GM21381 (cell line): ENCODE data around the gene SPRED1.

Experiments
- ATAC-seq: cut with Tn5 transposase; IDR thresholded peaks from one replicate; pipeline ENCODE4 v1.9.1; 2021; ENCODE audit warnings: mild to moderate bottlenecking, moderate library complexity; ENCODE audit not compliant: unreplicated experiment

The SPRED1 gene

DNA sequence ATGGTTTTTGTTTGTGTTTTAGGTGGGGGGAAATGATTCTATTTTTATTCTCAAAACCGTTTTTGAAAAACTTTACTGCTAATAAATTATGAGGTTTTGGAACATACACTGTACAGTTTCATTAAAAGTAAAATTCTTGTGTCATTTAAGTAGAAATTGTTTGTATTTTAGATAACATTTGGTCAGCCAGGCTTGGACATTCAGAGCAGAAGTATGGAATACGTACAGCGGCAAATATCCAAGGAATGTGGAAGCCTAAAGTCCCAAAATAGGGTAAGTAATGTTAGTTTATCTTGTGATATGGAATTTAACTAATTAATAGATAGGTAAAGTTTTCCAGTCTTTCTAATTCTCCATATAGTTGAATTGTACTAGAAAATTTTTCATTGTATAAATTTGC, 96.6 kb downstream of the SPRED1 start:
- ATAC-seq = no peak

DNA sequence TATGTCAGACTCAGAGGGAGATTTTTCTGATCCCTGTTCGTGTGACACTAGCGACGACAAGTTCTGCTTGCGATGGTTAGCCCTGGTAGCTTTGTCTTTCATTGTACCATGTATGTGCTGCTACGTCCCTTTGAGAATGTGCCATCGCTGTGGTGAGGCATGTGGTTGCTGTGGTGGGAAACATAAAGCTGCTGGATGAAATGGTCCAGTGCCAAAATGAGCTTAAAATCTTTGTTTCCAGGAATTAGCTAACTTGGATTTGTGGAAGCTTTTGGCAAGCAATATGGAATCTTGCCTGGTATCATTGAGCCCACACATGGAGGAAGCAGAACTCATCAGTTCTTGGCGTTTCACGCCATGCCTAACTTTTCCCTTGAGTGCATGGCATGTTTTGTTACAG, 98.8 kb downstream of the SPRED1 start:
- ATAC-seq = no peak

GRCh38 chr15:38354315-38354929, 101.8 kb downstream of the SPRED1 start:
- no peak for ATAC-seq

DNA sequence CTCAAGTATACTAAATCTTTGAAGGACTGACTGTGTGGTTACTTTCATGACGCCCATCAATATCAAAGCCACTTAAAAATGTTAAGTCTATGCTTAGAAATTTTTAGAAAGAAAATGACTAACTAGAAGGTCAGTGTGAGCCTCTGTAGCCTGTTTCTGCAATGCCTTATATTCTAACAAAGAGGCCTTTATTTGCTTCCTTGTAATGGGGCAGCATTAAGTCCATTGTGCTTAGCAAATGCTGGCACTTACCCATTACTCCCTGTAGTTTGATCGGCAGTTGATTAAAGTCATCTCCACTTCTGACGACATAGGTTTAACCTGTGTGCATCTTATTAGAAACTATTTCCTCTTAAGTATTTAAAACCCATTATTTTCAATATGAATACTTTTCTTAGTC, 109.7 kb downstream of the SPRED1 start:
- no peak for ATAC-seq

- ATAC-seq = no peak
Observed at GRCh38 chr15:38367476-38367875, 114.8 kb downstream of the SPRED1 start.

- ATAC-seq = no peak
Observed at GRCh38 chr15:38369936-38370478, 117.4 kb downstream of the SPRED1 start.

GRCh38 chr15:38373016-38373415, 120.4 kb downstream of the SPRED1 start:
- no peak for ATAC-seq

DNA sequence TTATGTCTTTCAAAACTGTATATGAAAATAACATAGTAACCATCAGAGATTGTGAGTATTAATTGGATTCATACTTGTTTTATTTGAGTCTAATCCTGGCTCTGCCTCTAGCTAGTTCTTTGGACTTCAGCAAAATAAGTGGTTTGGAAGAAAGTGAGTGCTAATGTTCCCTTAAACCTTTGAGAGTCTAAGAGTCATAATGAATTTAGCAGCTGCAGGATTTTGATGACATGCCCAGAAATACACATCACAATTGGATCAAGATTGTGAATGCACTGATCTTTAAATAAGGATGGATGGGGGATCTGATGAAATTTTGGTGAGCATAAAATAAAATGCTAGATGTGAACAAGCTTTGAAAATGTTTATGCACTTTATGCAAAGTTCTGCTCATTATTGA, 121.4 kb downstream of the SPRED1 start:
- no peak for ATAC-seq

- ATAC-seq = no peak
Observed at GRCh38 chr15:38374556-38374955, 121.9 kb downstream of the SPRED1 start.

- no peak for ATAC-seq
Observed at GRCh38 chr15:38376081-38376480, 123.4 kb downstream of the SPRED1 start.

DNA sequence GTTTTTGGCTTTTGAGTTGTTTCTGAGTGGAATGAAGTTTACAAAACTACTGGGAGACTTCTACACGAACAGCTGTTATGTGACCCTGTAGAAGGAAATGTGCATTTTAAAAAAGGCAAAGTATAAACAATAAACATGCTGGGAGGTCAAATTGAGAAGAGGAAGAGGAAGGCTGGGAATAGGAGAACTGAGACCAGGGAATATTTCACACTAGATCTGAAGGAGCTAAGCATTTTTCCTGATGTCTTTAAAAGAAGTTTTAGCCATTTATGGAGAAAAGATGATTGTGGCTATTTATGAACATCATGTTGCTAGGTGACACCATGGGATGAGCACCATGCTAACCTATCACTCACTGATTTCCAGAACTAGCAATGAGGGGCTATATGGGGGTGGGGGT, 125.0 kb downstream of the SPRED1 start:
- ATAC-seq = no peak

DNA sequence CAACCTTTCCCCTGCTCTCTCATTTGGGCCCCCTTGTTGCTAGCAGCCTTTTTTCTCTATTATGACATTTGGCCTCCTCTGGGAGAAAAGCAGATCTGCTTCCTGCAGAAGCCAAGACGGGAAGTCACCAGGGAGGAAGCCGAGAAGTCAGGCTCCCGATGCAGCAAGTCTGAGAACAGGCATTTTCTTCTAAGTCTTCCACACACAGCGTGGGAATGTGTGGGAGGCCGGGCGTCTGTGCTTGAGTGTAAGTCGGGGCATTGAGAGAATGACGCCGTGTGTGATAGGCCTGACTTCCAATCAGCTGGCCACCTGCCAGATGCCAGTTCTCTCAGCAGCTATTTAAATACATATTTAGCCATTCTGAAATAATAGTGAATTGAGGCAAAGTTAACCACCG, 125.5 kb downstream of the SPRED1 start:
- no peak for ATAC-seq

DNA sequence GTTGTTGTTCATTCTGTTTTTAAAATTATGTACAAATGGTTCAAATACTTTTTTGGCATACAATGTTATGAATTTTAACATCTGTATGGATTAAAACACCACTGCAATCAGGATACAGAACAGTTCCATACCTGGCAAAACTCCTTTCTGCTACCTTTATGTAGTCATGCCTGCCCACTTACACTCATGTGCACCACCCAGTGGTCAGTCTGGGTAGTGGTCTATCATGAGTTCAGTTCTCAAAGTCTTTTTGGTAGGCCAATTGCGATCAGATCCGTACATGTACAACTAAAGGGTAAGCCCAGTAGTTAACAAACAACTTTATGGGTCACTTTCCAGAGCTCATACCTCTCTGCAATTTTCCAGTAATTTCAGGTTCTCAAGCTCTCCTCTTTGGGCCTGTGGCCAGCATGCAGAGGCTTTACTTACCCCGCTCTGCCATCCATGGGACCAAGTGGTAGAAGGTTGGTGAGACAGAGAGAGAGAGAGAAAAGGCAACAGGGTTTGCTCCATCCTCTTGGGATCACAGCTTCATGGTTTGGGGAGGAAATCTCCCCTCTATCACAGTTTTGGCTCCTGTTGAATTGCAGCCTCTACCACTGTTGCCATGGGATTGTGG, 137.4 kb downstream of the SPRED1 start:
- ATAC-seq = peak; percentile 83

- ATAC-seq = no peak
Observed at GRCh38 chr15:38391191-38391590, 138.6 kb downstream of the SPRED1 start.

- no peak for ATAC-seq
Observed at GRCh38 chr15:38398134-38398533, 145.5 kb downstream of the SPRED1 start.

DNA sequence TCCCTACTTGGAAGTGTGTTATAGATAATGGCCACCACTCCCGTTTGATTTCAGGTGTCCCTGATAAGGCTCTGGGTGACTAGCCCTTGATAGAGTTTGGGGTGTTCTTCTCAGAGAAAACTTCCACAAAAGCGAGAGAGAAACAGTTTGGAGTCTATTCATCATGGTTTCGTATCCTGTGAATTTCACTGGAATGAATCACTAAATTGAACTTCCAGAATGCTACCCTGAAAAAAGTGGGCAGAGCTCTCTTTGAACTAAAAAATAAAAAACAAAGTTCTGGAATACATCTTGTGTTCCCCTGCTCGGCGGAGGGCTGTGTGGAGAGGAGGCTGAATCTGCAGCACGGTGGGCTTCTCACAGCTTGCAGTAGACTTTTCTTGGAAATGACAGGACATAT, 148.5 kb downstream of the SPRED1 start:
- ATAC-seq = no peak

DNA sequence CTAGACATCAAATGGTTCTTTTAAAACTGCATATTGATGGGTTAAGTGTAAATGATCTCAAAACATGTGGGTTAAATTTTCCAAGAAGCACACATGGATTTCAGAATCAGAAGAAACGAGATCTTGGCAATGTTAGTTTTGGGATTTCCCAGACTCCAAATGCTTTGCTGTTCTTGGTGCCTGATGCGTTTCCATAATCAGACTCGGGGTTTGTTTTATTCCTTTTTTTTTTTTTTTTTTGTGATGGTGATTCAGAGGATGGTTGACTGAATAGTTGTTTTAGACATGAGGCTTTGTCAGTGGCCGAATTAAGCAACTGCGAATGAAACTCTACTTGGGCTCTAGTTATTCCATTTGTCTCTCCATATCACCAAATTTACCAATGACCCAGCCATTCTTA, 149.1 kb downstream of the SPRED1 start:
- ATAC-seq = no peak

- no peak for ATAC-seq
Observed at GRCh38 chr15:38406436-38406835, 153.8 kb downstream of the SPRED1 start.
